Neuronal stem cell (in vitro differentiated cells): ENCODE data around the gene CCDC201.

Experiments used
- DNase-seq: peaks from one replicate; pipeline ENCODE4 v3.0.0-alpha.2; 2013; ENCODE audit warnings: low spot score
- H2AFZ ChIP-seq: one replicate; pipeline ENCODE4 v1.6.1; 2013; ENCODE audit warnings: mild to moderate bottlenecking, low read length, inconsistent platforms
- H2AK5ac ChIP-seq: 2 replicates; pipeline ENCODE4 v1.6.1; 2013; ENCODE audit warnings: low read depth, mild to moderate bottlenecking, inconsistent platforms, low read length, moderate library complexity, mixed read lengths
- H2BK120ac ChIP-seq: 2 replicates; pipeline ENCODE4 v1.6.1; 2013; ENCODE audit warnings: low read depth, mild to moderate bottlenecking, inconsistent platforms, low read length, moderate library complexity, mixed read lengths
- H2BK12ac ChIP-seq: one replicate; pipeline ENCODE4 v1.6.1; 2013; ENCODE audit warnings: low read length, inconsistent platforms
- H2BK15ac ChIP-seq: 2 replicates; pipeline ENCODE4 v1.6.1; 2013; ENCODE audit warnings: mild to moderate bottlenecking, low read length, inconsistent platforms, mixed read lengths
- H2BK5ac ChIP-seq: one replicate; pipeline ENCODE4 v1.6.1; 2013; ENCODE audit warnings: inconsistent platforms, mild to moderate bottlenecking, low read length, moderate library complexity
- H3K14ac ChIP-seq: one replicate; pipeline ENCODE4 v1.6.1; 2013; ENCODE audit warnings: low read length, inconsistent platforms
- H3K18ac ChIP-seq: 2 replicates; pipeline ENCODE4 v1.6.1; 2013; ENCODE audit warnings: low read length, inconsistent platforms
- H3K23ac ChIP-seq: 2 replicates; pipeline ENCODE4 v1.6.1; 2013; ENCODE audit warnings: low read depth, mild to moderate bottlenecking, mixed read lengths, low read length, inconsistent platforms; ENCODE audit not compliant: poor library complexity
- H3K27ac ChIP-seq: replicated peaks from 3 replicates; pipeline ENCODE4 v1.5.1; 2013; ENCODE audit warnings: low read length, inconsistent platforms
- H3K27me3 ChIP-seq, 3 experiments: 2 replicates each; pipeline ENCODE4 v1.6.1; 2013; ENCODE audit warnings: low read length in 3 of 3, mild to moderate bottlenecking in 2 of 3, inconsistent platforms in 1 of 3, low read depth in 1 of 3, mixed read lengths in 1 of 3, moderate library complexity in 1 of 3; ENCODE audit not compliant: control insufficient read depth in 3 of 3, insufficient read depth in 3 of 3
- H3K36me3 ChIP-seq, 2 donors: replicated peaks in 1 of 2; 2 replicates each; pipeline ENCODE4 v1.6.1; 2013; ENCODE audit warnings: low read length in 2 of 2; ENCODE audit not compliant: control insufficient read depth in 2 of 2, insufficient read depth in 2 of 2
- H3K4ac ChIP-seq: 2 replicates; pipeline ENCODE4 v1.6.1; 2013; ENCODE audit warnings: inconsistent platforms, mild to moderate bottlenecking, low read length, moderate library complexity
- H3K4me1 ChIP-seq, 2 donors: 1 replicate in 1 of 2; 2 replicates in 1 of 2; pipeline ENCODE4 v1.6.1; 2013; ENCODE audit warnings: low read length in 2 of 2, low read depth in 1 of 2; ENCODE audit not compliant: control insufficient read depth in 2 of 2, insufficient read depth in 1 of 2
- H3K4me2 ChIP-seq: one replicate; pipeline ENCODE4 v1.6.1; 2013; ENCODE audit warnings: mild to moderate bottlenecking, low read length, inconsistent platforms; ENCODE audit not compliant: insufficient read depth, poor library complexity, severe bottlenecking
- H3K4me3 ChIP-seq, 2 donors: 2 replicates each; pipeline ENCODE4 v1.5.1; 2013; ENCODE audit warnings: low read length in 2 of 2, mild to moderate bottlenecking in 2 of 2, inconsistent platforms in 1 of 2, moderate library complexity in 1 of 2
- H3K79me1 ChIP-seq: one replicate; pipeline ENCODE4 v1.6.1; 2013; ENCODE audit warnings: low read depth, mild to moderate bottlenecking, inconsistent platforms, low read length, moderate library complexity
- H3K9ac ChIP-seq: one replicate; pipeline ENCODE4 v1.6.1; 2013; ENCODE audit warnings: mild to moderate bottlenecking, low read depth, low read length, inconsistent platforms; ENCODE audit not compliant: poor library complexity
- H3K9me3 ChIP-seq, 2 donors: replicated peaks in 1 of 2; 2 replicates each; pipeline versions ENCODE3 to v1.6.1; 2013; ENCODE audit warnings: low read length in 2 of 2, mild to moderate bottlenecking in 2 of 2, inconsistent platforms in 1 of 2, low read depth in 1 of 2, mixed read lengths in 1 of 2, moderate library complexity in 1 of 2; ENCODE audit not compliant: control insufficient read depth in 2 of 2, insufficient read depth in 1 of 2
- H4K8ac ChIP-seq: one replicate; pipeline ENCODE4 v1.6.1; 2013; ENCODE audit warnings: low read depth, mild to moderate bottlenecking, inconsistent platforms, low read length, moderate library complexity
- H4K91ac ChIP-seq: one replicate; pipeline ENCODE4 v1.6.1; 2013; ENCODE audit warnings: low read length, low read depth, mild to moderate bottlenecking, inconsistent platforms; ENCODE audit not compliant: poor library complexity
- WGBS, 2 donors: extraction: QIAGEN DNeasy Blood & Tissue Kit; methylation state at CpG; one replicate each; pipeline ENCODE4 v1.1.7; 2013; ENCODE audit warnings: missing lambda C conversion rate in 2 of 2, mixed read lengths in 1 of 2; ENCODE audit not compliant: insufficient read length in 2 of 2, insufficient replicate concordance in 1 of 2; ENCODE audit errors: extremely low coverage in 2 of 2; 5-methylcytosine and 5-hydroxymethylcytosine counted together

Gene CCDC201

DNA sequence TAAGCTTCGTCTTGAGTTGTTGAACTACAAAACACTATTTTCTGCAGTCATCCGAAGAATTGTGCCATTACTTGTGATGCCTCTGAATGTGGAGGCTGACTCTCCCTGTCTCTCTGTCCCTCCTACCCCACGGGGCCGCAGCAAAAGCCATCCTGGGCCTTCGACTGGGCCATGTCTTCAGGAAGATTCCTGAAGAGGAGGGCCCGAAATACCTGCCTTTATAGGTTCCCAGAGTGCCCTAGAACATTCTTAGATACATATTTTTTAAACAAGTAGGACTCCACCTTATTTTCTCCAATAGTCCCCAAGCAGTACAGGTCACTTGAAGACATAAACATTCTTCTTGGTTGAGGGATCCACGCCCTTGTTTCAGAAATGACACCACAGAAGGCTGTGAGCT lies 40.1 kb upstream of the CCDC201 start:
- Histone ChIP-seq H3K23ac (no peak overlapping the region), H3K14ac (no peak overlapping the region), H2BK15ac (no peak overlapping the region), H4K91ac (no peak overlapping the region), H4K8ac (no peak overlapping the region), H3K18ac (no peak overlapping the region), H3K4me1 (peaks cover 0 to 3% of the 10 kb centered on the region in 2 donors), H2BK120ac (no peak overlapping the region), H3K79me1 (no peaks in the 10 kb centered on the region), H3K27ac (no peak overlapping the region), H2AFZ (no peak overlapping the region), H3K9me3 (no peaks in the 10 kb centered on the region), H2AK5ac (no peak overlapping the region), H3K4me2 (no peak overlapping the region), H3K4me3 (no peak overlapping the region), H3K9ac (no peak overlapping the region), H3K4ac (no peak overlapping the region), H3K27me3 (no peaks in the 10 kb centered on the region), H2BK12ac (no peak overlapping the region), H2BK5ac (no peak overlapping the region), H3K36me3 (peaks cover 31 to 49% of the 10 kb centered on the region in 2 donors)
- WGBS, 2 donors: no CpG with 5 or more reads among the region's 7 CpGs
- no peak for DNase-seq

DNA sequence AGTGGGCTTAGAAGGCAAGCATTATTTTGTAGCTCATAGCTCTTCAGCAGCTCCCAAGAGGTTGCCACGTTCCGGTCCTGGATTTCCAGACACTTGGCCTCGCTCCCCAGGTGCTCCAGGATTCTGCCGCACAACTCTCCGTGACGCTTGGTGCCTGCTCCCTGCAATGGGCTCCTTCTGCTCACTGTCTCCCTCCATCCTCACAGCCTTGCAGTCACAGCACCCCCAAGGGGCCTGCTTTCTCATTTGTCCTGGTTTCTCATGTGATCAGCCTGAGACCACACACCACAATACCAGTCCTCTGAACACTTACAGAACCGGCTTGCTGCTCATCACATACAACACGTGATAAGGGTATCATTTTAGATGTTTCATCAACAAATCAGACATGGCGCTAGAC lies 38.4 kb upstream of the CCDC201 start:
- Histone ChIP-seq H3K4me1 (no peaks in the 10 kb centered on the region), H2AFZ (no peak overlapping the region), H3K4me3 (no peak overlapping the region), H3K14ac (no peak overlapping the region), H2BK120ac (no peak overlapping the region), H3K9ac (no peak overlapping the region), H3K36me3 (peaks cover 25 to 40% of the 10 kb centered on the region in 2 donors), H3K18ac (no peak overlapping the region), H2BK15ac (no peak overlapping the region), H4K91ac (no peak overlapping the region), H3K4ac (no peak overlapping the region), H3K9me3 (no peaks in the 10 kb centered on the region), H2AK5ac (no peak overlapping the region), H3K27me3 (no peaks in the 10 kb centered on the region), H2BK12ac (no peak overlapping the region), H3K23ac (no peak overlapping the region), H3K79me1 (no peaks in the 10 kb centered on the region), H2BK5ac (no peak overlapping the region), H3K4me2 (no peak overlapping the region), H4K8ac (no peak overlapping the region), H3K27ac (no peak overlapping the region)
- DNase-seq: no peak
- WGBS, 2 donors: no CpG with 5 or more reads among the region's 9 CpGs

DNA sequence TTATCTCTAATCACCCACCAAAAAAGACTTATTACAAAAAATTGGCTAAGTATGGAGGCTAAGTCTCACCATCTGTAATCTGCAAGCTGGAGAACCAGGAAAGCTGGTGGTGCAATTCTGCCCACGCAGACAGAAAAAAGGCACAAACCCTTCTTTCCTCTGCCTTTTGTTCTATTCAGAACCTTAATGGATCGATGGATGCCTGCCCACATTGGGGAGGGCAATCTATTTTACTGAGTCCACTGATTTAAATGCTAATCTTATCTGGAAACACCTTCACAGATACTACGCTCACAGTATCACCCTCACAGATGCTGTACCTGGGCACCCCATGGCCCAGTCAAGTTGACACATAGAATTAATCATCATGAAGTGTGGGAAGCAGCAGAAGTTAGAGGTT lies 38.0 kb upstream of the CCDC201 start:
- H2BK5ac ChIP-seq: no peak overlapping the region
- H4K91ac ChIP-seq: no peak overlapping the region
- no peak for DNase-seq
- H3K23ac ChIP-seq: no peak overlapping the region
- no peak overlapping the region for H2BK120ac ChIP-seq
- no peak overlapping the region for H3K9ac ChIP-seq
- H3K14ac ChIP-seq: no peak overlapping the region
- no peak overlapping the region for H2AFZ ChIP-seq
- no peak overlapping the region for H3K4me2 ChIP-seq
- no peaks in the 10 kb centered on the region for H3K79me1 ChIP-seq
- H3K18ac ChIP-seq: no peak overlapping the region
- no peak overlapping the region for H2BK15ac ChIP-seq
- H3K27me3 ChIP-seq: no peaks in the 10 kb centered on the region
- H3K4me1 ChIP-seq: no peaks in the 10 kb centered on the region
- no peaks in the 10 kb centered on the region for H3K9me3 ChIP-seq
- H3K4me3 ChIP-seq: no peak overlapping the region
- peaks cover 21 to 35% of the 10 kb centered on the region in 2 donors for H3K36me3 ChIP-seq
- H2AK5ac ChIP-seq: no peak overlapping the region
- H3K27ac ChIP-seq: no peak overlapping the region
- H3K4ac ChIP-seq: no peak overlapping the region
- no peak overlapping the region for H2BK12ac ChIP-seq
- H4K8ac ChIP-seq: no peak overlapping the region
- WGBS, 2 donors: no CpG with 5 or more reads among the region's 3 CpGs

DNA sequence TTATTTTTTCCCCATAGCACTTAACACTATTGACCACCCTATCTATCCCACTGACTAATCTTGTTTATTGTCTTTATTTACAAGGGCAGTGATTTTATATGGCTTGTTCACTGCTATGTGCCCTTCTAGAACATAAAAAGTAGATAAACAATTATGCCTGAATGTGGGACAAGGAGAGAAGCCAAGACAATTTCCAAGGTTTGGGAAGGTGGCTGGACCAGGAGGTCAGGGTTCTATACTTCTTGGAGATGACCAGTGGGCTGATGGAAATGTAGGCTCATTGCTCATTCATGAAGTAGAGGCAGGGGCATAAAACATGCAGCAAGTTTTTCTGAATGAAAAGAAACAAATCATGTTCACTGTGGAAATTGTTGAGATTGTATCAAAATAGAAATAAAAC lies 36.7 kb upstream of the CCDC201 start:
- H2BK5ac ChIP-seq: no peak overlapping the region

More for the DNA sequence above, 36.7 kb upstream of the CCDC201 start:
- no peak overlapping the region for H2BK12ac ChIP-seq
- H3K27me3 ChIP-seq: no peaks in the 10 kb centered on the region
- no peak for DNase-seq
- no peaks in the 10 kb centered on the region for H3K79me1 ChIP-seq
- H2BK120ac ChIP-seq: no peak overlapping the region
- peaks cover 10 to 22% of the 10 kb centered on the region in 2 donors for H3K36me3 ChIP-seq
- H3K23ac ChIP-seq: no peak overlapping the region
- no peak overlapping the region for H3K4ac ChIP-seq
- H3K4me2 ChIP-seq: no peak overlapping the region
- no peak overlapping the region for H2BK15ac ChIP-seq
- no peak overlapping the region for H3K4me3 ChIP-seq
- no peak overlapping the region for H4K8ac ChIP-seq
- H3K4me1 ChIP-seq: no peaks in the 10 kb centered on the region
- H3K27ac ChIP-seq: no peak overlapping the region
- no peak overlapping the region for H3K9ac ChIP-seq
- no peaks in the 10 kb centered on the region for H3K9me3 ChIP-seq
- H3K14ac ChIP-seq: no peak overlapping the region
- no peak overlapping the region for H2AFZ ChIP-seq
- no peak overlapping the region for H2AK5ac ChIP-seq
- no peak overlapping the region for H4K91ac ChIP-seq
- H3K18ac ChIP-seq: no peak overlapping the region
